ENCODE data around the gene KLHL29. TPM values are rescaled to one million over a fixed set of nuclear protein-coding genes. Genes with fewer than 3 reads are reported as not detected.

Gene KLHL29
- total RNA-seq, 1 experiment from 2014 or later = 43.1 TPM

DNA sequence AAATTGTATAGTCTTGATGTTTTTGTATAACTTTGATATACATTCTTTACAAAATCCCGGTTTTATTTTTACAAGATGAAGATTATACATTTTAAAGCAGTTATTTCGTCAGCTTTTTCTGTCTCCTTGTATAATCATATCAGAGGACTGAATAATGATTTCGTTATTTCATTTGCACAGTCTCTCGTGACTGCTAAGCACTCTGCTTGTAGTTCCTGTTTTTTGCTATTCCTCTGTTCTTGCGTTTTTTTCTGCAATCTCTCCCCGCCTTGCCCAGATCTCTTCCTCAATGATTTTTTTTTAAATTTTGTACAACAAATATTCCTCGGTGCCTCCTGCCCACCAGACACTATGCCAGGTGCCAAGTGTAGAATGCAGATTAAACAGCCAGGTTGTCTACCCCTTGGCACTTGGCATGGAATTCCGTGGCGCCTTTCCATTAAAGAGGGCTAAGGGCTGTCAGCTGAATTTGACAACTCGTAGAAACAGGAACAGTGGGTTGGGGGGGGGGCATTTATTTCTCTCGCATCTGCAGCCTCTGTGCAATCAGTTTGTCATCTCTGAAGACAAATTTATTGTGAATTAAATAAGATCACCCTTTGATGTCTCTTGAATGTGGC lies 69.6 kb downstream of the KLHL29 start:
- Mint-ChIP-seq H3K36me3 (ENCODE audit: insufficient read depth, unreplicated experiment) (peaks cover 4% of the 10 kb centered on the region), H3K27me3 (ENCODE audit: insufficient read depth, unreplicated experiment) (no peaks in the 10 kb centered on the region), H3K27ac (ENCODE audit: low read depth, unreplicated experiment) (no peak overlapping the region), H3K4me1 (ENCODE audit: insufficient read depth, unreplicated experiment) (no peaks in the 10 kb centered on the region), H3K9me3 (ENCODE audit: unreplicated experiment) (no peaks in the 10 kb centered on the region), H3K4me3 (ENCODE audit: unreplicated experiment) (no peak overlapping the region)
- ChIA-PET POLR2A (no interaction called here), CTCF (interaction anchor here (0.6 to 0.7 kb wide), 2 partner anchors 39 to 88 kb away, joined by 3 to 4 read pairs; no protein-coding TSS in a partner anchor)
- intact Hi-C loops (cut with micrococcal nuclease) = no loop called here
- no peak for TF ChIP-seq CTCF (IDR thresholded peaks at IDR 0.05; ENCODE audit: unreplicated experiment)
- BruUV-seq (replicated peaks) = no TSS peak
- no peak for DNase-seq (ENCODE audit: unreplicated experiment)

DNA sequence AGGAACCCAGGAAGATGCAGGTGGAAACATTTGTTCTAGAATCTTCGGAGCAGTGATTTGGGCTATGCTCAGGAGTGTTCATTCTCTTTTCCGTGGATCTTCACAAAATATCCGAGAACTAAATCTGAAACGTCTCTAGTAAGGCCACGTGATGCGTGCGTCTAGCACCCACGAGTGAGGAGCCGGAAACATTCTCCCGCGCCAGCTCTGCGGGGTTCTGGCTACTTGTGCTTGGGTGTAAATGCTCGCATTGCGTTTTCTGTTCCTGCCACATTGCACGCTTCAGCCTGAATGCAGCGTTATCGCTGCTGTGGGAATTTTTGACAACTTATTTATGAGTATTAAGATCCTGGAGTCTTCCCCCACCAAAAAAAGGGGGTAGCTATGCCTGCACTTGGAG lies 71.4 kb downstream of the KLHL29 start:
- H3K36me3 Mint-ChIP-seq (ENCODE audit: insufficient read depth, unreplicated experiment) = no peaks in the 10 kb centered on the region
- H3K27ac Mint-ChIP-seq (ENCODE audit: low read depth, unreplicated experiment) = no peak overlapping the region
- CTCF ChIA-PET = interaction anchor here (0.7 kb wide), 1 partner anchor 91 kb away, joined by 3 read pairs; no protein-coding TSS in a partner anchor
- no peak overlapping the region for H3K4me3 Mint-ChIP-seq (ENCODE audit: unreplicated experiment)
- BruUV-seq (replicated peaks) = no TSS peak
- no peaks in the 10 kb centered on the region for H3K27me3 Mint-ChIP-seq (ENCODE audit: insufficient read depth, unreplicated experiment)
- H3K4me1 Mint-ChIP-seq (ENCODE audit: insufficient read depth, unreplicated experiment) = no peaks in the 10 kb centered on the region
- POLR2A ChIA-PET = no interaction called here
- no peaks in the 10 kb centered on the region for H3K9me3 Mint-ChIP-seq (ENCODE audit: unreplicated experiment)
- DNase-seq (ENCODE audit: unreplicated experiment) = no peak
- no peak for TF ChIP-seq CTCF (IDR thresholded peaks at IDR 0.05; ENCODE audit: unreplicated experiment)
- intact Hi-C loops (cut with micrococcal nuclease) = no loop called here

- Mint-ChIP-seq H3K4me1 (ENCODE audit: insufficient read depth, unreplicated experiment) (no peaks in the 10 kb centered on the region), H3K27me3 (ENCODE audit: insufficient read depth, unreplicated experiment) (no peaks in the 10 kb centered on the region), H3K9me3 (ENCODE audit: unreplicated experiment) (no peaks in the 10 kb centered on the region), H3K27ac (ENCODE audit: low read depth, unreplicated experiment) (no peak overlapping the region), H3K4me3 (ENCODE audit: unreplicated experiment) (no peak overlapping the region), H3K36me3 (ENCODE audit: insufficient read depth, unreplicated experiment) (no peaks in the 10 kb centered on the region)
- POLR2A ChIA-PET = interaction anchor here (0.6 kb wide), 1 partner anchor 163 kb away, joined by 3 read pairs; no protein-coding TSS in a partner anchor
- intact Hi-C loops (cut with micrococcal nuclease) = no loop called here
- TF ChIP-seq CTCF (IDR thresholded peaks at IDR 0.05; ENCODE audit: unreplicated experiment) = no peak
- CTCF ChIA-PET = interaction anchor here (0.7 kb wide), 1 partner anchor 92 kb away, joined by 3 read pairs; no protein-coding TSS in a partner anchor
- no peak for DNase-seq (ENCODE audit: unreplicated experiment)
- BruUV-seq (replicated peaks) = no TSS peak
Observed at GRCh38 chr2:23456881-23457760, 72.1 kb downstream of the KLHL29 start.

GRCh38 chr2:23457990-23458682 lies 73.2 kb downstream of the KLHL29 start:
- CTCF ChIA-PET = interaction anchor here (0.5 to 1.7 kb wide), 2 partner anchors 10 to 92 kb away, joined by 3 to 10 read pairs; no protein-coding TSS in a partner anchor
- no TSS peak for BruUV-seq (replicated peaks)
- H3K9me3 Mint-ChIP-seq (ENCODE audit: unreplicated experiment) = no peaks in the 10 kb centered on the region
- H3K36me3 Mint-ChIP-seq (ENCODE audit: insufficient read depth, unreplicated experiment) = no peaks in the 10 kb centered on the region
- POLR2A ChIA-PET = interaction anchor here (0.6 kb wide), 1 partner anchor 164 kb away, joined by 3 read pairs; no protein-coding TSS in a partner anchor
- H3K27ac Mint-ChIP-seq (ENCODE audit: low read depth, unreplicated experiment) = no peak overlapping the region
- H3K27me3 Mint-ChIP-seq (ENCODE audit: insufficient read depth, unreplicated experiment) = no peaks in the 10 kb centered on the region
- TF ChIP-seq CTCF (IDR thresholded peaks at IDR 0.05; ENCODE audit: unreplicated experiment) = no peak
- DNase-seq (ENCODE audit: unreplicated experiment) = no peak
- H3K4me3 Mint-ChIP-seq (ENCODE audit: unreplicated experiment) = no peak overlapping the region
- intact Hi-C loops (cut with micrococcal nuclease) = no loop called here
- no peaks in the 10 kb centered on the region for H3K4me1 Mint-ChIP-seq (ENCODE audit: insufficient read depth, unreplicated experiment)
